Superior temporal gyrus (tissue), 1 donor: ENCODE measurements around the gene APAF1.
"Not testable (repeated sequence)": the region's sequence is repeated elsewhere in the genome, so short reads cannot be mapped to it uniquely, and the experiment has no call there.

ENCODE experiments used
- DNase-seq: peaks from one replicate; pipeline ENCODE4 v3.0.0-alpha.2; 2016; ENCODE audit errors: extremely low spot score

The APAF1 gene

GRCh38 chr12:98644712-98645571 lies at the start of gene APAF1, which contains the start of gene IKBIP:
Gene APAF1 (plus strand): TSS chr12:98645290. CDS start chr12:98648360, 3,070 bp downstream.
Gene IKBIP (minus strand): TSS chr12:98644788. CDS start chr12:98644701, 87 bp downstream.
- DNase-seq: peak; percentile 95

GRCh38 chr12:98597313-98597712 lies 47.8 kb upstream of the APAF1 start:
- DNase-seq: not testable (repeated sequence)

- DNase-seq: no peak
Observed at GRCh38 chr12:98601924-98602323, 43.2 kb upstream of the APAF1 start.

- DNase-seq: no peak
Observed at GRCh38 chr12:98606359-98606988, 38.6 kb upstream of the APAF1 start.

GRCh38 chr12:98610596-98610995 lies 34.5 kb upstream of the APAF1 start:
- no peak for DNase-seq

GRCh38 chr12:98612696-98613334 lies 32.3 kb upstream of the APAF1 start:
- DNase-seq: no peak

GRCh38 chr12:98618952-98619351 lies 26.1 kb upstream of the APAF1 start:
- peak; percentile 33 for DNase-seq

GRCh38 chr12:98635657-98636323 lies 9.3 kb upstream of the APAF1 start:
- DNase-seq: no peak

- DNase-seq: no peak
Observed at GRCh38 chr12:98637068-98637467, 8.0 kb upstream of the APAF1 start.

- DNase-seq: no peak
Observed at GRCh38 chr12:98638009-98638408, 7.1 kb upstream of the APAF1 start.

GRCh38 chr12:98639491-98639890 lies 5.6 kb upstream of the APAF1 start:
- DNase-seq: no peak

- DNase-seq: not testable (repeated sequence)
Observed at GRCh38 chr12:98642801-98643200, 2.3 kb upstream of the APAF1 start.

- DNase-seq: no peak
Observed at GRCh38 chr12:98644433-98644711, 718 bp upstream of the APAF1 start.

- peak; percentile 53 for DNase-seq
Observed at GRCh38 chr12:98645572-98646067, 530 bp downstream of the APAF1 start.

- peak; percentile 30 for DNase-seq
Observed at GRCh38 chr12:98646294-98647090, 1.4 kb downstream of the APAF1 start.

- DNase-seq: no peak
Observed at GRCh38 chr12:98651328-98651727, 6.2 kb downstream of the APAF1 start.

GRCh38 chr12:98653866-98654493 lies 8.9 kb downstream of the APAF1 start:
- peak; percentile 82 for DNase-seq

- no peak for DNase-seq
Observed at GRCh38 chr12:98656289-98657101, 11.4 kb downstream of the APAF1 start.

- DNase-seq: no peak
Observed at GRCh38 chr12:98660521-98660920, 15.4 kb downstream of the APAF1 start.

GRCh38 chr12:98669751-98670150 lies 24.7 kb downstream of the APAF1 start:
- DNase-seq: no peak
